ENCODE measurements around the gene PLAC8L1.
"Not testable (repeated sequence)": the region's sequence is repeated elsewhere in the genome, so short reads cannot be mapped to it uniquely, and the experiment has no call there.

The PLAC8L1 gene

GRCh38 chr5:146105477-146105876, at the start of gene PLAC8L1:
Gene PLAC8L1, minus strand, starts transcription at chr5:146105577. Its CDS starts 1,266 bp downstream, at chr5:146104311.
- H3K4me3 ChIP-seq (ENCODE audit: low read depth, low read length) = no peak within 1 kb of the TSS

DNA sequence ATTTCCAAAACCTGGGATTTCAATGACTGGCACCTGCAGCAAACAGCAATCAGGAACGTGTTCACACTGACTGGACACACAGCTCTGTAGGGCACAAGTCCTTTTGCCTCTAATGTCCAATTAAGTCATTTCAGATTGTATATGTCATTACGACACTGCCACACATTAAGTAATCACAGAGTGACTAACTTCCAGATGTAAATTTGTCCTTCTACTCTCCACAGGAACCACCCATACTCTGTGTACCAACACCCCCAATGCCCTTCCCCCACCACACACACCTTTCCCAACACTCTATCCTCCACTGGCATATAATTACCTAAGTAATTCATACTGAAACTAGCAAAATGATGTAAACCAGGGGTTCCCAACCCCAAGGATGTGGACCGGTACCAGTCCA, 46.6 kb upstream of the PLAC8L1 start:
- no peak overlapping the region for H3K4me3 ChIP-seq (ENCODE audit: low read depth, low read length)

GRCh38 chr5:146137967-146138403, 32.6 kb upstream of the PLAC8L1 start:
- no peak overlapping the region for H3K4me3 ChIP-seq (ENCODE audit: low read depth, low read length)

GRCh38 chr5:146130440-146131045, 25.2 kb upstream of the PLAC8L1 start:
- no peak overlapping the region for H3K4me3 ChIP-seq (ENCODE audit: low read depth, low read length)

DNA sequence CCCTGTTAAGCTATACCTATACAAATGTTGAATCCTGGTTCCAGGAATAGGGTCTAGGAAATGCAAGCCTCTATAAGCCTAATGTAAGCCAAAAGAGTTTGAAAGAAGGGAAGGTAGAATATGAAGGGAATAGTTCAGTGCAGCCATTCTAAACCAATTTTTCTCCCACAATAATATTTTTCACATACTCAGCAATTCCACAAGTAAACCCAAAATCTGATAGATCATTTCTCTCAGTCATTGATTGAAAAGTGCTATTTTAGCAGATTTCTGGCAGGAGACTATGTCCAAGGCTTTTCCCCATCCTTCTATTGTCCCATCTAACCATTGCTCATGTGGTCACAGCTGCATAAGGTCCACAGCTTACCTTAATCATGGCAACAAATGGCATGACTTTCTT, 20.7 kb upstream of the PLAC8L1 start:
- no peak overlapping the region for H3K4me3 ChIP-seq (ENCODE audit: low read depth, low read length)

- H3K4me3 ChIP-seq (ENCODE audit: low read depth, low read length) = no peak overlapping the region
Observed at GRCh38 chr5:146124580-146124979, 19.2 kb upstream of the PLAC8L1 start.

- not testable (repeated sequence) for H3K4me3 ChIP-seq (ENCODE audit: low read depth, low read length)
Observed at GRCh38 chr5:146121451-146121850, 16.1 kb upstream of the PLAC8L1 start.

- H3K4me3 ChIP-seq (ENCODE audit: low read depth, low read length) = no peak overlapping the region
Observed at GRCh38 chr5:146118322-146118721, 12.9 kb upstream of the PLAC8L1 start.

DNA sequence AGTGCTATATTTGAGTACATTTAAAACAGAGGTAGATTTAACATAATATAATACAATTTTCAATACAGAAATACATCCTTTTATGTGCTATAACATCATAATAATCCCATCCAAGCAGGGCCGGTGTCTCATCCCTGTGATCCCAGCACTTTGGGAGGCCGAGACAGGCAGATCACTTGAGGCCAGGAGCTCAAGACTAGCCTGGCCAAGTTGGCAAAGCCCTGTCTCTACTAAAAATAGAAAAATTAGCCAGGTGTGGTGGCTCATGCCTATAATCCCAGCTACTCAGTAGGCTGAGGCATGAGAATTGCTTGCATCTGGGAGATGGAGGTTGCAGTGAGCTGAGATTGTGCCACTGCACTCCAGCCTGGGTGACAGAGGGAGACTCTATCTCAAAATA, 11.8 kb upstream of the PLAC8L1 start:
- H3K4me3 ChIP-seq (ENCODE audit: low read depth, low read length) = not testable (repeated sequence)

GRCh38 chr5:146116361-146116760, 11.0 kb upstream of the PLAC8L1 start:
- no peak overlapping the region for H3K4me3 ChIP-seq (ENCODE audit: low read depth, low read length)

DNA sequence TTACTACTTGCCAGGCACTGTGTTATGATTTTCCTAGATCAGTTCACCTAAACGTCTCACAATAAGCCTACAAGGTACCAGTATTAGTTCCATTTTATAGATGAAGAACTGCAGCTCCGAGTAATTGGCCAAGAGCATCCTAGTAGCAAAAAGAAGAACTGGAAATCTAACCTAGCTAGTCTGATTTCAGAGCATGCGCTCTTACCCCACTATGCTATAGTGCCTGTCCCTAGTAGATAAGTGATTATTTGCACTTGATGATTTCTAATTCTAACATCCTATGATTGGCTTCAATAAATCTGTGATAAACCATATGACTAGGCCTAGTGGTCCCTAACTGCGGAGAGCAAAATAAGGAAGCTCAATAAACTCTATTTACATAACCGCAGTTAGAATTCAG, 7.1 kb upstream of the PLAC8L1 start:
- H3K4me3 ChIP-seq (ENCODE audit: low read depth, low read length) = no peak overlapping the region

DNA sequence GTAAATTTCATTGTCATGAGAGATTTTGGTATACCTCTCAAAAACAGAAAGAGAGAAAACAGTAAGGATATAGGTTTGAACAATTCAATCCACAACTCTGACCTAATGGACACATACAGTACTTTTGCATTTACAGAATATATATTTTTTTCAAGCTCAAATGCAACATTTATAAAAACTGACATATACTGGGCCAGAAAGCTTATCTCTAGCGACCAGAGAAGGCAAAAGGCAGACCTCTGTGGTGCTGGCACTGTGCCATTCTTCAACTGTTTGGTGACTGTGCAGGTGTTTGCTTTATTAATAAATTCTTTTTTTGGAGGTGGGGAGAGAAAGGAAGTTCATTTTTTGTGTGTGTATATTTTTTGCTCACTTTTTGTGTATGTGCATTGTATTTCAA, 6.0 kb upstream of the PLAC8L1 start:
- H3K4me3 ChIP-seq (ENCODE audit: low read depth, low read length) = no peak overlapping the region

- no peak overlapping the region for H3K4me3 ChIP-seq (ENCODE audit: low read depth, low read length)
Observed at GRCh38 chr5:146109379-146109778, 4.0 kb upstream of the PLAC8L1 start.

DNA sequence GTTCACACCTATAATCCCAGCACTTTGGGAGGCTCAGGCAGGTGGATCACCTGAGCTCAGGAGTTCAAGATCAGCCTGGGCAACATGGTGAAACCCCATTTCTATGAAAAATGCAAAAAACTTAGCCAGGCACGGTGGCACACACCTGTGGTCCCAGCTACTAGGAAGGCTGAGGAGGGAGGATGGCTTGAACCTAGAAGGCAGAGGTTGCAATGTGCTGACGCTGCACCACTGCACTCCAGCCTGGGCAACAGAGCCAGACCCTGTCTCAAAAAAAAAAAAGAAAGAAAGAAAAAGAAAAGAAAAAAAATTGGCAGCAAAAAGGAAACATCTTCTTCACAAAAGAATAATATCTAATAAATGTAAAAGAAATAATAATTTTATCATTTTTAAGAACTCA, 3.5 kb upstream of the PLAC8L1 start:
- H3K4me3 ChIP-seq (ENCODE audit: low read depth, low read length) = not testable (repeated sequence)

DNA sequence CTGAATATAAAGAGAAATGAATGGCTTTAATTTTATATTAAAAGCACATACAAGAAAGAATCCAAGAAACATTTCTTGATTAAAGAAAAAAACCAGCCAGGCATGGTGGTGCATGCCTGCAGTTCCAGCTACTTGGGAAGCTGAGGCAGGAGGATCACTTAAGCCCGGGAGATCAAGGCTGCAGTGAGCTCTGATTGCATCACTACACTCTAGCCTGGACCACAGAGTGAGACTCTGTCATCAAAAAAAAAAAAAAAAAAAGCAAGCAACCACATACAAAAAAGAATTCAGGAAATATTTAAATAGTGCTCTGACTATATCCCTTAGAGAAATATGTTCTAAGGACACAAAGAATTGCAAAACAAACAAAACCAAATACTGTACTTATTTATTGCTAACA, 2.5 kb upstream of the PLAC8L1 start:
- H3K4me3 ChIP-seq (ENCODE audit: low read depth, low read length) = no peak overlapping the region

GRCh38 chr5:146103594-146103993, 1.8 kb downstream of the PLAC8L1 start:
- H3K4me3 ChIP-seq (ENCODE audit: low read depth, low read length) = no peak overlapping the region

- H3K4me3 ChIP-seq (ENCODE audit: low read depth, low read length) = no peak overlapping the region
Observed at GRCh38 chr5:146101646-146102045, 3.7 kb downstream of the PLAC8L1 start.

DNA sequence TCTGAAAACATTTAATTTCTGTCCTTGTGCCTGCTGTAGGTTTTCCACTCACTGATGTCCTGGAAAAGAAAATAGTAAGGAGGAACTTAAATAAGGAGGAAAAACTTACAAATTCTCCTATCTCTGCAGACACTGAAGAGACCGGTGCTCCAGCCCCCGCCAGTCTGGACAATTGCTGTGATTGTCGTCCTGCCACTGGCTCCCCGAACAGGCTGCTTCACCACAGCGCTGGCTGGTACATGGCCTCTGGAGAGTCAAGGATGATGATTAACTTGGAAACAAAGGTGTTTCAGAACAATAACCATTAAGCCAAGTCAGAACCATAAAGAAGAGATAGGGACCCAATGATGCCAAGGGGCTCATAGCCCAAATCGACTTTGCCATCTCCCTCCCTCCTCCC, 7.3 kb downstream of the PLAC8L1 start:
- no peak overlapping the region for H3K4me3 ChIP-seq (ENCODE audit: low read depth, low read length)

GRCh38 chr5:146091881-146092280, 13.5 kb downstream of the PLAC8L1 start:
- H3K4me3 ChIP-seq (ENCODE audit: low read depth, low read length) = no peak overlapping the region

GRCh38 chr5:146089287-146089686, 16.1 kb downstream of the PLAC8L1 start:
- no peak overlapping the region for H3K4me3 ChIP-seq (ENCODE audit: low read depth, low read length)

DNA sequence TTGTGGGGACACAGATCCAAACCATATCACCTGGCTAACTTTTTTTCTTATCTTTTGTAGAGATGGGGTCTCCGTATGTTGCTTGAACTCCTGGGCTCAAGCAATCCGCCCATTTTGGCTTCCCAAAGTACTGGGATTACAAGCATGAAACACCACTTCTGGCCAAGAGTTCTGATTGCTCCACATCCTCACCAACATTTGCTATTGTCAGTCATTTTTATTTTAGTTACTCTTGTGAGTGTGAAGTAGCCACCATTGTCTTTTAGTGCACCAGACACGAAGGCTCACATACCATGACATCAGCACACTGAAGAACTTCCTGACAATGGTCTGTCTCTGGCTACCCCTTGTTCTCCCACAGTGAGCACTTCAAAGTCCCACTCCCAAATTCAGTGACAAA, 17.3 kb downstream of the PLAC8L1 start:
- no peak overlapping the region for H3K4me3 ChIP-seq (ENCODE audit: low read depth, low read length)

- H3K4me3 ChIP-seq (ENCODE audit: low read depth, low read length) = no peak overlapping the region
Observed at GRCh38 chr5:146084376-146084775, 21.0 kb downstream of the PLAC8L1 start.

DNA sequence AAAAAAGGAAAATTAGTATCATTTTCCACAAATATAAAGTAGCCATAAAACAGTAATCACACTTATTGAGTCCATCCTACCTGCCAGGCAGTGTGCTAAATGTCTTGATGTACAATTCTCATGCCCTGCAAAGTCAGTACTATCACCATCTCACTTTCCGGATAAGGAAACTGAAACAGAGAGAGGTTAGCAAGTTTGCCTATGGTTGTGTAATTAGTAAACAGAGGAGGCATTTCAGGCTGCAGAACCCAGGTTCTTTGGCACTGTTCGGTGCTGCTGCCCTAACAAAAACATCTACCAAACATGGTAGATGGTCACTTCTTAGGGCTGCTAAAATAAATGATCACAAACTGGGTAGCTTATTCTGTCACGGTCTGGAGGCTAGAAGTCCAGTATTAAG, 22.6 kb downstream of the PLAC8L1 start:
- no peak overlapping the region for H3K4me3 ChIP-seq (ENCODE audit: low read depth, low read length)
